GM21528 (cell line): Measurements from ENCODE around the gene URAD.
"Not testable (repeated sequence)": the region's sequence is repeated elsewhere in the genome, so short reads cannot be mapped to it uniquely, and the experiment has no call there.

Experiments used
- ATAC-seq: cut with Tn5 transposase; IDR thresholded peaks from one replicate; pipeline ENCODE4 v1.9.1; 2021; ENCODE audit warnings: mild to moderate bottlenecking, moderate library complexity; ENCODE audit not compliant: unreplicated experiment, low FRiP score

URAD gene, protein sequence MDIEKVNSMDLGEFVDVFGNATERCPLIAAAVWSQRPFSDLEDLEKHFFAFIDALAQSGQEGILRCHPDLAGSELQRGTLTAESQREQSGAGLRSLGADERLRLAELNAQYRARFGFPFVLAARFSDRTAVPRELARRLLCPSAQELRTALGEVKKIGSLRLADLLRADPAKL

DNA sequence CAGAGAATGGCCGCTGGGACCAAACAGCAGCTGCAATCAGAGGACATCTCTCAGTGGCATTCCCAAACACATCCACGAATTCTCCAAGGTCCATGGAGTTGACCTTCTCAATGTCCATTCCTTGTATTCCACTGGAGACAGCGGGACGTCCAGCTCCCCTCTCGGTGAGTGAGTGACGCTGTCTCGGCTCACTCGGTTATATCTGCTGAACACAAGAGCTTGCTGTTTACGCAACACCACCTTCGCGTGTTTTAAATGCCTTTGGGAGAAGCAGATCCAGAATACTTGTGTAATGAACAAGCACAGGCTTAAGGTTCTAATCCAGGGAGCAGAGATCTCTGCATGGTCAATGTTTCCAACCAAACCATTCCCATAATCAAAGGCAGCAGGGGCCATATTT, at the start of gene URAD:
Gene URAD (minus strand): TSS at position 174 of the 400 bp plus-strand sequence. CDS start 56 bp downstream, at position 118.
- no peak for ATAC-seq

GRCh38 chr13:28037399-28037798, 48.9 kb upstream of the URAD start:
- no peak for ATAC-seq

- ATAC-seq = no peak
Measured at GRCh38 chr13:28035146-28035782, 46.8 kb upstream of the URAD start.

- ATAC-seq = no peak
Measured at GRCh38 chr13:28033894-28034655, 45.6 kb upstream of the URAD start.

DNA sequence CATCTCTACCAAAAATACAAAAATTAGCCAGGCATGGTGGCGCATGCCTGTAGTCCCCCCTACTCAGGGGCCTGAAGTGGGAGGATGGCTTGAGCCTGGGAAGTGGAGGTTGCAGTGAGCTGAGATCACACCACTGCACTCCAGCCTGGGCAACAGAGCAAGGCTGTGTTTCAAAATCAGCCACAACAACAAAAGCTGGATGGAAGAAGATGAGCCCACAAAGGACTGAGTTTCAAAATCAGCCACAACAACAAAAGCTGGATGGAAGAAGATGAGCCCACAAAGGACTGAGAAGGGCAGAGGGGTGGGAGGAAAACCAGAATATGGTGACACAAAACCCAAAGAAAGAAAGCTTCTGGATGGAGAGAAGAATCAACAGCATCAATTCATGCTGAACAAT, 43.9 kb upstream of the URAD start:
- not testable (repeated sequence) for ATAC-seq

DNA sequence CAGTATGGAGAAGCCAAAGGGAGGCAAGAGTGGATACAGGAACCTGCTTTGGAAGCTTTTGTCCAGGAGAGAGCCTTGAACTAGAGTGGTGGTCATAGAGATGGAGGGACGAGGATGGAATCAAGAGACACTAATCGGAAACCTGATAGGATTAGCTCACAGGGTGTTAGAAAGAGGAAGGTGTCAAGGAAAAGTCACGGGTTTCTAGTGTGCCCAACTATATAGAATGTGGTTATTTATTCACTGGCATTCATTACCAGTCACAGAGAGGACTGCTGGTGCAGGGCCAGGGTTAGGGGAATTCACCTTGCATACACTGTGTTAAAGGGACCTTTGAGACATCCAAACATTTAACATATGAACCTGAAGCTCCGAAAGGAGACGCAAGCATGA, 43.4 kb upstream of the URAD start:
- ATAC-seq = no peak

- ATAC-seq = no peak
Measured at GRCh38 chr13:28031220-28031895, 42.9 kb upstream of the URAD start.

GRCh38 chr13:28027607-28028364, 39.3 kb upstream of the URAD start:
- ATAC-seq = no peak

GRCh38 chr13:28027071-28027470, 38.6 kb upstream of the URAD start:
- ATAC-seq = no peak

GRCh38 chr13:28026508-28026907, 38.0 kb upstream of the URAD start:
- no peak for ATAC-seq

GRCh38 chr13:28022848-28023518, 34.5 kb upstream of the URAD start:
- ATAC-seq = no peak

GRCh38 chr13:28014301-28014700, 25.8 kb upstream of the URAD start:
- no peak for ATAC-seq

DNA sequence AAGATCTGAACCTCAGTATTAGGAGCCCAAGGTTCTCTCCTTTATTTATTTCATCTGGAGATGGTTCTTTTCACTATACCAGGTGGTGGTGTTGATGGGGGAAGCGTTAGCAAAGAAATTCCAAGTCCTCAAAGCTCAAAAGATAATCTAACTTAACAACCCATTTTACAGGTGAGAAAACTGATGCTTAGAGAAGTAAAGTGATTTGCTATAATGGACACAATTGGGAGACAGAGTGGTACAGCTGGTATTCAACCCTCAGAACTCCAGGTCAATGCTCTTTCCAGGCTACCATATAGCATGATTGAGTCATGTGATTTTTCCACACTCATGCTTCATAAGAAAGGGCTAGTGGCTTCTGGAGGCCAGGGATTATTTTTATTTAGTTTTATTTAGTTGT, 25.0 kb upstream of the URAD start:
- ATAC-seq = no peak

DNA sequence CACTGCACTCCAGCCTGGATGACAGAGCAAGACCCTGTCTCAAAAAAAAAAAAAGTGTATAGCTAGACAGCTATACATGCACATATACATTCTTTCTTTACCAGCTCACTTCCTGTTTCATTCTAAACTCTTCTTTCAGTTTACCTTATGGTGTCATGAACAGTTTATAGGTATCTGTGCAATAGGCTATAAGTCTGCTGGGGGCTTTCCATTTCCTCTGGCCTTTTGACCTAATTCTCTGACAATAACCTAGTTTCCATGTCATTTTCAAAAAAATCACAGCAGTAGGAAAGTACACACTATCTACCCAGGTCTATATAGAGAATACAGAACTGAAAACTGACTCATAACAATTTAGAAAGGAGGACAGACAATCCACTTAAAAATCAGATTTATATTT, 24.4 kb upstream of the URAD start:
- ATAC-seq = peak; percentile 89

GRCh38 chr13:28012383-28012782, 23.9 kb upstream of the URAD start:
- peak; percentile 14 for ATAC-seq

DNA sequence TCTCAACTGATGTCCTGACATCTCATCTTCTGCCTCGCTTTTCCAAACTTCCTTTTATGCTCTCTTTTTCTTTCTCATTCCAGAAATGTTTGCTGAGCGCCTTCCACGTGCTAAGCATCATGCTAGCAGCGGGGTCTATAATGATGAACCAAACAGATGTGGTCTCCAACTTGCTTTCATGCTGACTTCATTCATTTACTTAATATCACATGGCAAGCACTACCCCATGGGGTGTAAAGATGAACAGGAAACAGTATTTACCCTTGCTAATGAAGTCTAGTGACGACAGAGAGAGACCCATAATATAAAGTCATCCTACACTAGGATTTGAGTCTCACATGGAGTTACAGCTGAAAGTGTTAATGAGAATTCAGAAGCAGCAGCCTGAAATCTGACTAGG, 21.6 kb upstream of the URAD start:
- no peak for ATAC-seq

- not testable (repeated sequence) for ATAC-seq
Measured at GRCh38 chr13:28005016-28005415, 16.5 kb upstream of the URAD start.

GRCh38 chr13:28002886-28003698, 14.6 kb upstream of the URAD start:
- ATAC-seq = no peak

- ATAC-seq = no peak
Measured at GRCh38 chr13:28001837-28002473, 13.5 kb upstream of the URAD start.
